ENCODE results near the gene IGFALS.
A peak's percentile ranks its signal among the peaks of the same experiment; 100 is the strongest.

IGFALS gene

GRCh38 chr16:1788095-1788707 lies 5.3 kb downstream of the IGFALS start:
- no peak for DNase-seq

GRCh38 chr16:1787322-1788094 lies 6.0 kb downstream of the IGFALS start:
- DNase-seq: no peak

GRCh38 chr16:1787056-1787321 lies 6.5 kb downstream of the IGFALS start:
- no peak for DNase-seq

GRCh38 chr16:1786242-1787055 lies 7.1 kb downstream of the IGFALS start:
- no peak for DNase-seq

GRCh38 chr16:1785846-1786170 lies 7.7 kb downstream of the IGFALS start:
- DNase-seq: no peak

GRCh38 chr16:1784977-1785845 lies 8.3 kb downstream of the IGFALS start:
- no peak for DNase-seq

- DNase-seq: peak; percentile 92 to 96 (median 93)
Measured at GRCh38 chr16:1782408-1783264, 10.9 kb downstream of the IGFALS start, which contains the start of the genes NUBP2 and SPSB3. TSS of gene NUBP2 (plus strand) at chr16:1782960. CDS start at chr16:1783021, 61 bp downstream. TSS of gene SPSB3 (minus strand) at chr16:1782571. CDS start at chr16:1781483, 1,088 bp downstream.

- DNase-seq: peak in 1 of 4 experiments; percentile 38
Measured at GRCh38 chr16:1781758-1782407, 11.6 kb downstream of the IGFALS start.

- no peak for DNase-seq
Measured at GRCh38 chr16:1781254-1781653, 12.3 kb downstream of the IGFALS start.

GRCh38 chr16:1780677-1781072 lies 12.8 kb downstream of the IGFALS start:
- DNase-seq: no peak

- DNase-seq: no peak
Measured at GRCh38 chr16:1779741-1780676, 13.5 kb downstream of the IGFALS start.

GRCh38 chr16:1779234-1779701 lies 14.2 kb downstream of the IGFALS start:
- DNase-seq: no peak

GRCh38 chr16:1778200-1779179 lies 15.0 kb downstream of the IGFALS start:
- DNase-seq: no peak

- no peak for DNase-seq
Measured at GRCh38 chr16:1777375-1778199, 15.9 kb downstream of the IGFALS start.

GRCh38 chr16:1776991-1777374 lies 16.5 kb downstream of the IGFALS start:
- DNase-seq: no peak

GRCh38 chr16:1776672-1776955 lies 16.9 kb downstream of the IGFALS start:
- no peak for DNase-seq

- no peak for DNase-seq
Measured at GRCh38 chr16:1775846-1776671, 17.4 kb downstream of the IGFALS start.

Data from activated naive CD4-positive, alpha-beta T cell (primary cell).